Activated CD4-positive, CD25-positive, alpha-beta regulatory T cell treated with anti-CD3 and anti-CD28 coated beads, Interleukin-2, amount 50 U/mL, for 72 hours (primary cell): ENCODE results near the gene SMIM32.
A peak's percentile ranks its signal among the peaks of the same experiment; 100 is the strongest.

ENCODE experiments used
- DNase-seq: peaks from one replicate; pipeline ENCODE4 v3.0.0; 2021

SMIM32 gene

GRCh38 chr5:136192526-136193321 lies at the start of gene SMIM32:
TSS of gene SMIM32 (minus strand) at chr5:136193162. CDS start at chr5:136192524, 638 bp downstream.
- no peak for DNase-seq

GRCh38 chr5:136242611-136243010 lies 49.6 kb upstream of the SMIM32 start:
- DNase-seq: no peak

- DNase-seq: no peak
These were observed 49.2 kb upstream of the SMIM32 start for GRCh38 chr5:136242136-136242535.

- no peak for DNase-seq
These were observed 47.9 kb upstream of the SMIM32 start for GRCh38 chr5:136240894-136241293.

GRCh38 chr5:136236479-136237083 lies 43.6 kb upstream of the SMIM32 start:
- no peak for DNase-seq

- no peak for DNase-seq
These were observed 42.4 kb upstream of the SMIM32 start for GRCh38 chr5:136235321-136235720.

- no peak for DNase-seq
These were observed 39.4 kb upstream of the SMIM32 start for GRCh38 chr5:136232316-136232715.

- no peak for DNase-seq
These were observed 37.2 kb upstream of the SMIM32 start for GRCh38 chr5:136230176-136230575.

- DNase-seq: no peak
These were observed 35.3 kb upstream of the SMIM32 start for GRCh38 chr5:136228136-136228757.

GRCh38 chr5:136226401-136226800 lies 33.4 kb upstream of the SMIM32 start:
- DNase-seq: no peak

- DNase-seq: no peak
These were observed 32.8 kb upstream of the SMIM32 start for GRCh38 chr5:136225796-136226195.

- DNase-seq: no peak
These were observed 29.7 kb upstream of the SMIM32 start for GRCh38 chr5:136222580-136223235.

GRCh38 chr5:136221340-136221739 lies 28.4 kb upstream of the SMIM32 start:
- no peak for DNase-seq

GRCh38 chr5:136216230-136216629 lies 23.3 kb upstream of the SMIM32 start:
- DNase-seq: no peak

GRCh38 chr5:136215812-136216211 lies 22.9 kb upstream of the SMIM32 start:
- no peak for DNase-seq

- no peak for DNase-seq
These were observed 21.0 kb upstream of the SMIM32 start for GRCh38 chr5:136213919-136214493.

GRCh38 chr5:136212252-136212721 lies 19.3 kb upstream of the SMIM32 start:
- peak; percentile 53 for DNase-seq

GRCh38 chr5:136211282-136212040 lies 18.5 kb upstream of the SMIM32 start:
- no peak for DNase-seq

GRCh38 chr5:136210259-136210658 lies 17.3 kb upstream of the SMIM32 start:
- DNase-seq: no peak

GRCh38 chr5:136209346-136209910 lies 16.5 kb upstream of the SMIM32 start:
- DNase-seq: no peak

GRCh38 chr5:136208916-136209315 lies 16.0 kb upstream of the SMIM32 start:
- DNase-seq: no peak

GRCh38 chr5:136207631-136208030 lies 14.7 kb upstream of the SMIM32 start:
- DNase-seq: no peak
